Panc1 (cell line): ENCODE measurements around the gene SGCA. TPM values are rescaled to one million over a fixed set of nuclear protein-coding genes. Genes with fewer than 3 reads are reported as not detected.

Experiments
- ATAC-seq: fragments of 200-7000 bp; cut with Tn5 transposase; 2 replicates; pipeline ENCODE4 v1.9.1; 2020; ENCODE audit warnings: mild to moderate bottlenecking, moderate library complexity
- BruUV-seq: library from RNA; stranded (reverse); fragments of 400-500 nt; replicated peaks from 2 replicates; lab custom pipeline; 2021; lab: Mats Ljungman, UMichigan
- CTCF ChIA-PET: fragments of 300-600 bp; sonication (Branson Sonifier 250); formaldehyde crosslinking; loops from one replicate; lab custom pipeline; 2022; ENCODE audit warnings: antibody characterized with exemption; lab: Charles Lee
- POLR2A ChIA-PET: fragments of 300-600 bp; sonication (Branson Sonifier 250); formaldehyde crosslinking; loops from one replicate; lab custom pipeline; 2022; ENCODE audit warnings: antibody characterized with exemption; lab: Charles Lee
- DNase-seq: peaks from one replicate; pipeline ENCODE4 v3.0.0-alpha.2; 2010; ENCODE audit warnings: low read depth, low spot score
- H3K27ac ChIP-seq: 2 replicates; pipeline ENCODE4 v1.5.1; 2011; ENCODE audit warnings: mild to moderate bottlenecking, low read length, inconsistent platforms
- H3K27me3 ChIP-seq: fragments of 200-500 bp; sonication (Bioruptor generic); 2 replicates; pipeline ENCODE4 v1.6.0; 2014; ENCODE audit warnings: low read length, inconsistent platforms; ENCODE audit not compliant: control insufficient read depth, insufficient read depth
- H3K36me3 ChIP-seq: fragments of 200-500 bp; sonication (Bioruptor generic); 2 replicates; pipeline ENCODE4 v1.5.1; 2014; ENCODE audit warnings: inconsistent platforms, mild to moderate bottlenecking, low read length, moderate library complexity; ENCODE audit not compliant: control insufficient read depth, insufficient read depth
- H3K4me1 ChIP-seq: 2 replicates; pipeline ENCODE4 v1.5.1; 2011; ENCODE audit warnings: inconsistent platforms, mild to moderate bottlenecking, low read length, moderate library complexity; ENCODE audit not compliant: control insufficient read depth, insufficient read depth
- H3K4me3 ChIP-seq, 2 experiments: 2 replicates each; pipeline ENCODE4 v1.5.1; 2011 to 2012; ENCODE audit warnings: low read depth in 2 of 2, low read length in 2 of 2, mild to moderate bottlenecking in 2 of 2, inconsistent platforms in 1 of 2, moderate library complexity in 1 of 2
- H3K9me3 ChIP-seq: fragments of 200-500 bp; sonication (Bioruptor generic); 2 replicates; pipeline ENCODE4 v1.5.1; 2014; ENCODE audit warnings: low read depth, mild to moderate bottlenecking, inconsistent platforms, low read length, moderate library complexity; ENCODE audit not compliant: control insufficient read depth, insufficient read depth
- CTCF ChIP-seq: fragments of 450-650 bp; IDR thresholded peaks from 2 replicates; pipeline ENCODE4 v1.5.1; 2017; ENCODE audit warnings: mild to moderate bottlenecking
- POLR2AphosphoS5 ChIP-seq: IDR thresholded peaks from 2 replicates; pipeline ENCODE4 v1.6.1; 2012; ENCODE audit warnings: mild to moderate bottlenecking, low read depth, low read length, moderate library complexity
- SIN3A ChIP-seq: IDR thresholded peaks from 2 replicates; pipeline ENCODE4 v1.6.1; 2012; ENCODE audit warnings: low read depth, mild to moderate bottlenecking, low read length, moderate library complexity, borderline replicate concordance; ENCODE audit not compliant: insufficient read depth
- TCF7L2 ChIP-seq: IDR thresholded peaks from 2 replicates; pipeline ENCODE4 v1.6.1; 2011; ENCODE audit warnings: mild to moderate bottlenecking, low read depth, low read length, inconsistent platforms
- in situ Hi-C: cut with HindIII; loops from 2 replicates; pipeline ENCODE4 v1.10.0; 2016; ENCODE audit warnings: low sequenced_read_pairs, low pct_unique_long_range_greater_than_20kb
- intact Hi-C: fragments of 100-400 bp; cut with micrococcal nuclease; formaldehyde crosslinking; loops from one replicate; pipeline ENCODE4 v1.10.0; 2022; ENCODE audit not compliant: unreplicated experiment
- total RNA-seq: library from RNA; stranded (reverse); gene quantifications from one replicate; pipeline ENCODE4 v1.2.1, GENCODE V29; 2021; ENCODE audit not compliant: unreplicated experiment
- TF ChIP-seq, protein P1 (sequence below), 2 experiments: IDR thresholded peaks; 2 replicates each; pipeline ENCODE4 v1.6.1; 2011 to 2012; ENCODE audit warnings: low read depth in 2 of 2, control low read depth in 1 of 2, low read length in 1 of 2, mild to moderate bottlenecking in 1 of 2, moderate library complexity in 1 of 2; ENCODE audit not compliant: insufficient read depth in 1 of 2

Gene SGCA
- total RNA-seq, 1 experiment from 2014 or later: not detected

- ATAC-seq: no peak
- TF ChIP-seq, protein P1, sequence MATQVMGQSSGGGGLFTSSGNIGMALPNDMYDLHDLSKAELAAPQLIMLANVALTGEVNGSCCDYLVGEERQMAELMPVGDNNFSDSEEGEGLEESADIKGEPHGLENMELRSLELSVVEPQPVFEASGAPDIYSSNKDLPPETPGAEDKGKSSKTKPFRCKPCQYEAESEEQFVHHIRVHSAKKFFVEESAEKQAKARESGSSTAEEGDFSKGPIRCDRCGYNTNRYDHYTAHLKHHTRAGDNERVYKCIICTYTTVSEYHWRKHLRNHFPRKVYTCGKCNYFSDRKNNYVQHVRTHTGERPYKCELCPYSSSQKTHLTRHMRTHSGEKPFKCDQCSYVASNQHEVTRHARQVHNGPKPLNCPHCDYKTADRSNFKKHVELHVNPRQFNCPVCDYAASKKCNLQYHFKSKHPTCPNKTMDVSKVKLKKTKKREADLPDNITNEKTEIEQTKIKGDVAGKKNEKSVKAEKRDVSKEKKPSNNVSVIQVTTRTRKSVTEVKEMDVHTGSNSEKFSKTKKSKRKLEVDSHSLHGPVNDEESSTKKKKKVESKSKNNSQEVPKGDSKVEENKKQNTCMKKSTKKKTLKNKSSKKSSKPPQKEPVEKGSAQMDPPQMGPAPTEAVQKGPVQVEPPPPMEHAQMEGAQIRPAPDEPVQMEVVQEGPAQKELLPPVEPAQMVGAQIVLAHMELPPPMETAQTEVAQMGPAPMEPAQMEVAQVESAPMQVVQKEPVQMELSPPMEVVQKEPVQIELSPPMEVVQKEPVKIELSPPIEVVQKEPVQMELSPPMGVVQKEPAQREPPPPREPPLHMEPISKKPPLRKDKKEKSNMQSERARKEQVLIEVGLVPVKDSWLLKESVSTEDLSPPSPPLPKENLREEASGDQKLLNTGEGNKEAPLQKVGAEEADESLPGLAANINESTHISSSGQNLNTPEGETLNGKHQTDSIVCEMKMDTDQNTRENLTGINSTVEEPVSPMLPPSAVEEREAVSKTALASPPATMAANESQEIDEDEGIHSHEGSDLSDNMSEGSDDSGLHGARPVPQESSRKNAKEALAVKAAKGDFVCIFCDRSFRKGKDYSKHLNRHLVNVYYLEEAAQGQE (IDR thresholded peaks at IDR 0.05; ENCODE audit: insufficient read depth in 1 of 2, low read depth in 2 of 2, low read length in 1 of 2): no peak
- TF ChIP-seq TCF7L2 (no peak), CTCF (no peak), POLR2AphosphoS5 (no peak), SIN3A (no peak)
- Histone ChIP-seq H3K27me3 (peaks cover 6% of the 10 kb centered on the region; the same call in 1 of the 2 replicates), H3K4me3 (no peak overlapping the region), H3K36me3 (no peaks in the 10 kb centered on the region), H3K4me1 (peaks cover 11% of the 10 kb centered on the region), H3K27ac (no peak overlapping the region), H3K9me3 (no peaks in the 10 kb centered on the region)
- no peak for DNase-seq
- in situ Hi-C loops: loop anchor here (10.0 kb wide), 1 partner anchor 52 kb away; no protein-coding TSS in a partner anchor
- BruUV-seq: no TSS peak
- ChIA-PET CTCF (no interaction called here), POLR2A (no interaction called here)
- intact Hi-C loops: no loop called here
Measured at GRCh38 chr17:50203086-50203485, 37.3 kb downstream of the SGCA start.

DNA sequence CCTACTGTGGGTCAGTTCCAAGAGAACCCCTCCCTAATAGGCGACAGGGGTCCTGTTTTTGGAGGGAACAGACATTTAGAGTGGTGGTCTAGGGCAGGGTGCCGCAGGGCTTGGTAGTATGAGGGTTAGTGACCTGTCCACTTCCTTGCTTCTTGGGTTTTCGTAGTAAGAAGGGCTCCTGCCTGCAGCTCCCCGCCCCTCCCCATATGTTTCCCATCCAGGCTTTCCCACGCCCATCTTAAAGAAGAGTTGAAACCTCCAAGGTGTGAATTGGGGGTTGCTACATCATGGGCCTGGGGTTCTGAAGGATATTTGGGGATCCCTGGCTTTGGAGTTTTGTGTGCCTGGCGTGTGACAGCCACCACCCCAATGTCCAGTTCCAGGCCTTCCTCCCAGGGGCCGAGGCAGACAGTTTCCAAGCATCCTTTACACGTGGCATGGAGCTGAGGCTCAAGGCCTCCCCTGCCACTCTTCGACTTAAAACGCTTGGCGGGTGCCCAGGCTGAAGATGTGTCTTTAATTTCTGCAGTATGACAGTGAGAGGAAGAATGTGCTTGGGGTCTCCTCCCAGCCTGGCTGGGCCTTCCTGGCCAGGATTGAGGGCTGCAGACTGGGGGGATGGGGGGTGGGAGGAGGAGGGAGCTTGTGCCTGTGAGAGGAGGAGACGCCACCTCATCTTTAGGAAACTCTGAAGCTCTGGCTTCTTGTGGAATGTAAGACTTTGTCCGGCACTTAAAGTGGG is 38.0 kb downstream of the SGCA start:
- POLR2A ChIA-PET: no interaction called here
- Histone ChIP-seq H3K4me1 (peaks cover 11% of the 10 kb centered on the region), H3K27me3 (peaks cover 6% of the 10 kb centered on the region; the same call in 1 of the 2 replicates), H3K36me3 (no peaks in the 10 kb centered on the region), H3K27ac (no peak overlapping the region), H3K9me3 (no peaks in the 10 kb centered on the region), H3K4me3 (no peak overlapping the region)
- BruUV-seq: no TSS peak
- DNase-seq (no peak), ATAC-seq (no peak)
- CTCF ChIA-PET: interaction anchor here (0.6 kb wide), 2 partner anchors 48 to 113 kb away, joined by 6 read pairs; no protein-coding TSS in a partner anchor
- in situ Hi-C loops (loop anchor here (10.0 kb wide), 1 partner anchor 51 kb away; no protein-coding TSS in a partner anchor), intact Hi-C loops (no loop called here)
- no peak for TF ChIP-seq SIN3A

GRCh38 chr17:50204431-50204830 is 38.6 kb downstream of the SGCA start:
- peaks cover 6% of the 10 kb centered on the region; the same call in 1 of the 2 replicates for H3K27me3 ChIP-seq
- H3K4me3 ChIP-seq: no peak overlapping the region
- BruUV-seq: no TSS peak
- no peaks in the 10 kb centered on the region for H3K36me3 ChIP-seq
- no peak for TF ChIP-seq TCF7L2
- TF ChIP-seq POLR2AphosphoS5: no peak
- no peak for TF ChIP-seq SIN3A
- no peak for TF ChIP-seq CTCF
- TF ChIP-seq, protein P1 (IDR thresholded peaks at IDR 0.05; ENCODE audit: insufficient read depth in 1 of 2, low read depth in 2 of 2, low read length in 1 of 2): no peak
- ChIA-PET CTCF (interaction anchor here (0.6 to 1.1 kb wide), 2 partner anchors 48 to 67 kb away, joined by 3 to 6 read pairs; no protein-coding TSS in a partner anchor), POLR2A (no interaction called here)
- DNase-seq: no peak
- intact Hi-C loops (no loop called here), in situ Hi-C loops (loop anchor here (10.0 kb wide), 1 partner anchor 50 kb away; no protein-coding TSS in a partner anchor)
- H3K9me3 ChIP-seq: no peaks in the 10 kb centered on the region
- no peak overlapping the region for H3K27ac ChIP-seq
- ATAC-seq: no peak
- H3K4me1 ChIP-seq: peaks cover 11% of the 10 kb centered on the region
